CD14-positive monocyte (primary cell): ENCODE measurements around the gene TTLL12. TPM values are rescaled to one million over a fixed set of nuclear protein-coding genes. Genes with fewer than 3 reads are reported as not detected.

Source experiments
- DNase-seq, 3 donors: peaks; one replicate each; pipeline ENCODE4 v3.0.0-alpha.2; 2011 to 2022
- H2AFZ ChIP-seq: 2 replicates; pipeline ENCODE4 v1.6.0; 2012; ENCODE audit warnings: mild to moderate bottlenecking, low read depth, low read length, inconsistent platforms; ENCODE audit not compliant: insufficient read depth, poor library complexity, severe bottlenecking
- H3K27ac ChIP-seq, 2 donors: 1 replicate in 1 of 2; 2 replicates in 1 of 2; pipeline ENCODE4 v1.5.1; 2012 to 2013; ENCODE audit warnings: low read length in 2 of 2, control low read depth in 1 of 2, inconsistent platforms in 1 of 2, low read depth in 1 of 2, mild to moderate bottlenecking in 1 of 2
- H3K27me3 ChIP-seq, 2 donors: one replicate each; pipeline versions ENCODE4 v1.6.0 to v1.6.1; 2011 to 2013; ENCODE audit warnings: low read length in 2 of 2; ENCODE audit not compliant: control insufficient read depth in 2 of 2, insufficient read depth in 2 of 2
- H3K36me3 ChIP-seq, 2 donors: replicated peaks in 1 of 2; 1 replicate in 1 of 2; 2 replicates in 1 of 2; pipeline versions ENCODE4 v1.5.1 to v1.6.1; 2012 to 2013; ENCODE audit warnings: low read length in 2 of 2, control low read depth in 1 of 2, inconsistent platforms in 1 of 2, mild to moderate bottlenecking in 1 of 2; ENCODE audit not compliant: insufficient read depth in 2 of 2, control insufficient read depth in 1 of 2
- H3K4me1 ChIP-seq, 2 donors: 1 replicate in 1 of 2; 2 replicates in 1 of 2; pipeline versions ENCODE4 v1.5.1 to v1.6.1; 2012 to 2013; ENCODE audit warnings: low read length in 2 of 2, control low read depth in 1 of 2, inconsistent platforms in 1 of 2, mild to moderate bottlenecking in 1 of 2, moderate library complexity in 1 of 2; ENCODE audit not compliant: insufficient read depth in 2 of 2, control insufficient read depth in 1 of 2
- H3K4me2 ChIP-seq: replicated peaks from 2 replicates; pipeline ENCODE3; 2012; ENCODE audit warnings: low read length, moderate library complexity, mild to moderate bottlenecking; ENCODE audit not compliant: poor library complexity, severe bottlenecking; ENCODE audit errors: extremely low read depth
- H3K4me3 ChIP-seq, 3 experiments: fragments of 200-600 bp in 1 of 3; sonication (generic) in 1 of 3; replicated peaks in 1 of 3; 1 replicate in 2 of 3; 2 replicates in 1 of 3; pipeline ENCODE4 v1.5.1; 2011 to 2013; ENCODE audit warnings: low read length in 3 of 3, mild to moderate bottlenecking in 3 of 3, control low read depth in 2 of 3, low read depth in 2 of 3, inconsistent platforms in 1 of 3, moderate library complexity in 1 of 3
- H3K79me2 ChIP-seq: 2 replicates; pipeline ENCODE4 v1.6.0; 2012; ENCODE audit warnings: mild to moderate bottlenecking, control low read depth, inconsistent platforms, low read length, moderate library complexity; ENCODE audit not compliant: insufficient read depth
- H3K9ac ChIP-seq: 2 replicates; pipeline ENCODE4 v1.6.0; 2017; ENCODE audit warnings: low read length, mild to moderate bottlenecking; ENCODE audit not compliant: insufficient read depth, poor library complexity, severe bottlenecking
- H3K9me3 ChIP-seq, 2 donors: replicated peaks in 1 of 2; 1 replicate in 1 of 2; 2 replicates in 1 of 2; pipeline versions ENCODE4 v1.5.1 to v1.6.1; 2012 to 2013; ENCODE audit warnings: low read length in 2 of 2, control low read depth in 1 of 2; ENCODE audit not compliant: control insufficient read depth in 1 of 2, insufficient read depth in 1 of 2
- H4K20me1 ChIP-seq: 2 replicates; pipeline ENCODE4 v1.6.0; 2012; ENCODE audit warnings: mild to moderate bottlenecking, low read length, control low read depth, moderate library complexity; ENCODE audit not compliant: insufficient read depth
- H3K27ac Mint-ChIP-seq, 7 donors: one replicate each; pipeline ENCODE4 v1.8.0; 2020; ENCODE audit warnings: mild to moderate bottlenecking in 7 of 7, mixed read lengths in 7 of 7, moderate library complexity in 6 of 7, inconsistent platforms in 2 of 7
- H3K27me3 Mint-ChIP-seq, 3 donors: one replicate each; pipeline ENCODE4 v1.8.0; 2021 to 2022; ENCODE audit warnings: low read depth in 3 of 3, mild to moderate bottlenecking in 3 of 3, mixed read lengths in 3 of 3, moderate library complexity in 3 of 3, inconsistent platforms in 1 of 3
- H3K36me3 Mint-ChIP-seq, 2 donors: one replicate each; pipeline ENCODE4 v1.8.0; 2020; ENCODE audit warnings: mixed read lengths in 2 of 2, inconsistent platforms in 1 of 2, mild to moderate bottlenecking in 1 of 2
- H3K4me1 Mint-ChIP-seq: one replicate; pipeline ENCODE4 v1.8.0; 2020; ENCODE audit warnings: mild to moderate bottlenecking, mixed read lengths
- H3K4me3 Mint-ChIP-seq, 2 donors: one replicate each; pipeline ENCODE4 v1.8.0; 2020; ENCODE audit warnings: mild to moderate bottlenecking in 2 of 2, mixed read lengths in 2 of 2, moderate library complexity in 1 of 2
- H3K9me3 Mint-ChIP-seq, 7 donors: one replicate each; pipeline ENCODE4 v1.8.0; 2020 to 2022; ENCODE audit warnings: mixed read lengths in 7 of 7, mild to moderate bottlenecking in 6 of 7, moderate library complexity in 6 of 7, inconsistent platforms in 2 of 7
- WGBS: methylation state at CpG from one replicate; pipeline ENCODE4 v1.1.5; 2013; ENCODE audit warnings: missing lambda C conversion rate; ENCODE audit not compliant: insufficient coverage; 5-methylcytosine and 5-hydroxymethylcytosine counted together
- intact Hi-C, 2 donors: fragments of 100-400 bp; cut with micrococcal nuclease; formaldehyde crosslinking; loops; one replicate each; pipeline versions ENCODE4 v1.15.0 to v1.15.1; 2023
- polyA plus RNA-seq, 3 donors: library from polyadenylated mRNA; depleted of rRNA in 1 of 3; unstranded in 2 of 3; stranded (reverse) in 1 of 3; fragments of 300-500 nt in 2 of 3; fragments of >200 nt in 1 of 3; fragmentation: Illumina TruSeq in 2 of 3; gene quantifications; 1 replicate in 2 of 3; 2 replicates in 1 of 3; pipeline ENCODE4 v1.2.3, GENCODE V29; 2012 to 2021
- TF ChIP-seq, protein P1 (sequence below): fragments of 200-600 bp; IDR thresholded peaks from one replicate; pipeline ENCODE4 v1.8.0; 2022; ENCODE audit warnings: antibody characterized with exemption, mild to moderate bottlenecking

TTLL12 gene
- polyA plus RNA-seq, 3 donors: 9.5 to 16.6 (median 16.5) TPM

DNA sequence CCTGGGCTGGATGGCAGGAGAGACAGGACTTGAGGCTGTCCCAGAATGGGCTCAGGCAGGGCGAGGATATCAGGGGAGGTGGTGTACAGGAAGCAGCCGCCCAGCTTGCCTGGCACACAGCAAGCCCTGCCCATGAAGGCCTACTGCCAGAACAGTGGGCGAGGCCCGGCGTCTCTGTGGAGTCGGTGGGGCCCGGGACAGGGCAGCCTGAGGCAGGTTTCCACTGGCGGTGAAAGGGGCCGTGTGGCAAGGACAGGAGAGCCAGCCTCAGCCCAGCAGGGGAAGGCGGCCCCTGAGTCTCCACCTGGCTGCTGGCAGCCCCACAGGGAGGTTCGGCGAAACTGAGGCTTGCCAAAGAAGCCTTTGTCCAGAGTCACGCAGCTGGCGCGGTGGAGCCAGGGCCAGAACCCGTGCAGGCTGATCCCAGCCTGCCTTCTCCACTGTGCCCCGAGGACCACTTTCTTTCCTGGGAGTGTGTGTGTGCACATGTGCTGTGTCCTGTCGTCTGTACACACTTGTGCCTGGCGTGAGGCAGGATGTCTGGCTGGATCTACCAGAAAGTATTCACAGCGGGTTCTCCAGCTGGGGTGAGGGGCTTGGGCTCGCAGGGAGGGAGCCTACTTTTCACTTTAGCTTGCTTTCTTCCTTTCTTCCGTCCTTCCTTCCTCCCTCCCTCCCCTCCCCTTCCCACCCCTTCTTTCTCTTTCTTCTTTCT is 34.4 kb downstream of the TTLL12 start:
- H3K79me2 ChIP-seq: peaks cover 77% of the 10 kb centered on the region

DNA sequence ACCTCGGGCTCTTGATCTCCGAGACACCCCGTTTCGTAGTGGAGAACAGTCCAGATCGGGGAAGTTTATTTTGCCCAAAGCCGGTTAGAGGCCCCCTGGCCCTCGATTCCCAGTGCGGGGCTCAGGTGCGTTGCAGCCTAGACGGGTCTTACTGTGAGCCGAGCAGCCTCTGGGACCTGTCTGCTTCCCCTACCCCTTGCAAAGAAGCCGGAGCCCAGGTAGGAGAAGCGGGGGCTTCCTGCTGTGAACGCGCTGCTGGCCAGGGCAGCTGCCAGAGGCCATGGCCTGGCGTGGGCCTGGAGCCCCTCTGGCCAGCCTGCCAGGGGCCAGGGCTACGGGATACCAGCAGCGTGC is 35.0 kb downstream of the TTLL12 start:
- H3K9ac ChIP-seq: peak overlapping the region; percentile 83
- peak overlapping the region; percentile 88 for H2AFZ ChIP-seq
- Mint-ChIP-seq H3K27ac (peak overlapping the region; percentile 80 to 95 (median 93)), H3K4me1 (peaks cover 69% of the 10 kb centered on the region), H3K4me3 (peak overlapping the region; percentile 85 to 100), H3K9me3 (no peaks in the 10 kb centered on the region), H3K27me3 (no peaks in the 10 kb centered on the region), H3K36me3 (peaks cover 0 to 18% of the 10 kb centered on the region in 2 donors)
- H3K36me3 ChIP-seq: peaks cover 0 to 12% of the 10 kb centered on the region in 2 donors
- intact Hi-C loops: loop anchor here in 1 of 2 donors (2.0 to 10.0 kb wide), 5 partner anchors 35 to 535 kb away; partner anchors contain the start of genes PACSIN2 and TTLL12
- peak overlapping the region; percentile 87 to 89 for H3K27ac ChIP-seq
- H3K79me2 ChIP-seq: peaks cover 72% of the 10 kb centered on the region
- H3K27me3 ChIP-seq: no peaks in the 10 kb centered on the region
- TF ChIP-seq, protein P1, sequence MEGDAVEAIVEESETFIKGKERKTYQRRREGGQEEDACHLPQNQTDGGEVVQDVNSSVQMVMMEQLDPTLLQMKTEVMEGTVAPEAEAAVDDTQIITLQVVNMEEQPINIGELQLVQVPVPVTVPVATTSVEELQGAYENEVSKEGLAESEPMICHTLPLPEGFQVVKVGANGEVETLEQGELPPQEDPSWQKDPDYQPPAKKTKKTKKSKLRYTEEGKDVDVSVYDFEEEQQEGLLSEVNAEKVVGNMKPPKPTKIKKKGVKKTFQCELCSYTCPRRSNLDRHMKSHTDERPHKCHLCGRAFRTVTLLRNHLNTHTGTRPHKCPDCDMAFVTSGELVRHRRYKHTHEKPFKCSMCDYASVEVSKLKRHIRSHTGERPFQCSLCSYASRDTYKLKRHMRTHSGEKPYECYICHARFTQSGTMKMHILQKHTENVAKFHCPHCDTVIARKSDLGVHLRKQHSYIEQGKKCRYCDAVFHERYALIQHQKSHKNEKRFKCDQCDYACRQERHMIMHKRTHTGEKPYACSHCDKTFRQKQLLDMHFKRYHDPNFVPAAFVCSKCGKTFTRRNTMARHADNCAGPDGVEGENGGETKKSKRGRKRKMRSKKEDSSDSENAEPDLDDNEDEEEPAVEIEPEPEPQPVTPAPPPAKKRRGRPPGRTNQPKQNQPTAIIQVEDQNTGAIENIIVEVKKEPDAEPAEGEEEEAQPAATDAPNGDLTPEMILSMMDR: no peak
- DNase-seq: no peak
- peak overlapping the region; percentile 83 for H3K4me2 ChIP-seq
- WGBS: 0% methylated on average over 18 of the region's 18 CpGs
- H3K9me3 ChIP-seq: no peaks in the 10 kb centered on the region
- peaks cover 37% of the 10 kb centered on the region for H4K20me1 ChIP-seq
- peaks cover 70 to 87% of the 10 kb centered on the region in 2 donors for H3K4me1 ChIP-seq
- H3K4me3 ChIP-seq: peak overlapping the region; percentile 86 to 98 (median 98)

More for the DNA sequence above, 34.4 kb downstream of the TTLL12 start:
- DNase-seq: peak in 2 of 3 donors; percentile 32 to 36
- Mint-ChIP-seq H3K27ac (peak overlapping the region; percentile 80 to 95 (median 93)), H3K36me3 (peaks cover 0 to 18% of the 10 kb centered on the region in 2 donors), H3K4me3 (peak overlapping the region; percentile 85 to 100), H3K9me3 (no peaks in the 10 kb centered on the region), H3K4me1 (peaks cover 67% of the 10 kb centered on the region), H3K27me3 (no peaks in the 10 kb centered on the region)
- H4K20me1 ChIP-seq: peaks cover 43% of the 10 kb centered on the region
- WGBS: 3% methylated on average over 19 of the region's 22 CpGs
- peak overlapping the region; percentile 87 to 89 for H3K27ac ChIP-seq
- intact Hi-C loops: loop anchor here in 1 of 2 donors (2.0 to 10.0 kb wide), 5 partner anchors 35 to 535 kb away; partner anchors contain the start of genes PACSIN2 and TTLL12
- peaks cover 0 to 12% of the 10 kb centered on the region in 2 donors for H3K36me3 ChIP-seq
- peaks cover 70 to 85% of the 10 kb centered on the region in 2 donors for H3K4me1 ChIP-seq
- TF ChIP-seq, protein P1: no peak
- peak overlapping the region; percentile 83 for H3K9ac ChIP-seq
- H3K4me2 ChIP-seq: peak overlapping the region; percentile 83
- peak overlapping the region; percentile 86 to 98 (median 98) for H3K4me3 ChIP-seq
- H3K9me3 ChIP-seq: no peaks in the 10 kb centered on the region
- no peaks in the 10 kb centered on the region for H3K27me3 ChIP-seq
- H2AFZ ChIP-seq: peak overlapping the region; percentile 88
